ENCODE results near the gene MPRIP.

MPRIP gene

GRCh38 chr17:17164156-17164555 lies 121.9 kb downstream of the MPRIP start:
- Mint-ChIP-seq H3K27me3 (no peaks in the 10 kb centered on the region), H3K4me3 (no peak overlapping the region), H3K9me3 (no peaks in the 10 kb centered on the region), H3K27ac (peak overlapping the region in 1 of 2 donors; percentile 63), H3K36me3 (ENCODE audit: insufficient read depth) (peaks cover 71% of the 10 kb centered on the region), H3K4me1 (ENCODE audit: low read depth in 2 of 2) (peaks cover 4 to 18% of the 10 kb centered on the region in 2 donors)
- DNase-seq (no peak), ATAC-seq (replicated peaks) (no peak)

- Mint-ChIP-seq H3K9me3 (no peaks in the 10 kb centered on the region), H3K36me3 (ENCODE audit: insufficient read depth) (peaks cover 68% of the 10 kb centered on the region), H3K4me3 (no peak overlapping the region), H3K4me1 (ENCODE audit: low read depth in 2 of 2) (peaks cover 4 to 23% of the 10 kb centered on the region in 2 donors), H3K27ac (peak overlapping the region in 1 of 2 donors; percentile 63), H3K27me3 (no peaks in the 10 kb centered on the region)
- DNase-seq (no peak), ATAC-seq (replicated peaks) (no peak)
These were observed 122.4 kb downstream of the MPRIP start for GRCh38 chr17:17164676-17165075.

- DNase-seq = no peak
- Mint-ChIP-seq H3K9me3 (no peaks in the 10 kb centered on the region), H3K27ac (no peak overlapping the region), H3K4me3 (no peak overlapping the region), H3K4me1 (ENCODE audit: low read depth in 2 of 2) (peaks cover 4 to 26% of the 10 kb centered on the region in 2 donors), H3K36me3 (ENCODE audit: insufficient read depth) (peaks cover 61% of the 10 kb centered on the region), H3K27me3 (no peaks in the 10 kb centered on the region)
- no peak for ATAC-seq (replicated peaks)
These were observed 123.5 kb downstream of the MPRIP start for GRCh38 chr17:17165666-17166308.

- Mint-ChIP-seq H3K36me3 (ENCODE audit: insufficient read depth) (peaks cover 59% of the 10 kb centered on the region), H3K27ac (peak overlapping the region in 1 of 2 donors; percentile 5), H3K4me3 (no peak overlapping the region), H3K9me3 (no peaks in the 10 kb centered on the region), H3K27me3 (no peaks in the 10 kb centered on the region), H3K4me1 (ENCODE audit: low read depth in 2 of 2) (peaks cover 4 to 33% of the 10 kb centered on the region in 2 donors)
- ATAC-seq (replicated peaks) (no peak), DNase-seq (no peak)
These were observed 124.2 kb downstream of the MPRIP start for GRCh38 chr17:17166446-17166845.

- Mint-ChIP-seq H3K36me3 (ENCODE audit: insufficient read depth) (peaks cover 59% of the 10 kb centered on the region), H3K27me3 (no peaks in the 10 kb centered on the region), H3K4me3 (no peak overlapping the region), H3K4me1 (ENCODE audit: low read depth in 2 of 2) (peaks cover 5 to 40% of the 10 kb centered on the region in 2 donors), H3K27ac (peak overlapping the region; percentile 42 to 74), H3K9me3 (no peaks in the 10 kb centered on the region)
- ATAC-seq (replicated peaks) = no peak
- DNase-seq = no peak
These were observed 125.1 kb downstream of the MPRIP start for GRCh38 chr17:17167356-17167755.

- H3K4me1 Mint-ChIP-seq (ENCODE audit: low read depth in 2 of 2) = peaks cover 12 to 46% of the 10 kb centered on the region in 2 donors
- H3K9me3 Mint-ChIP-seq = no peaks in the 10 kb centered on the region
- no peaks in the 10 kb centered on the region for H3K27me3 Mint-ChIP-seq
- peaks cover 58% of the 10 kb centered on the region for H3K36me3 Mint-ChIP-seq (ENCODE audit: insufficient read depth)
- H3K4me3 Mint-ChIP-seq = no peak overlapping the region
- ATAC-seq (replicated peaks) (no peak), DNase-seq (no peak)
- H3K27ac Mint-ChIP-seq = peak overlapping the region in 1 of 2 donors; percentile 74
These were observed 125.7 kb downstream of the MPRIP start for GRCh38 chr17:17167986-17168385.

- Mint-ChIP-seq H3K4me1 (ENCODE audit: low read depth in 2 of 2) (peaks cover 12 to 50% of the 10 kb centered on the region in 2 donors), H3K27ac (peak overlapping the region in 1 of 2 donors; percentile 49), H3K4me3 (no peak overlapping the region), H3K27me3 (no peaks in the 10 kb centered on the region), H3K36me3 (ENCODE audit: insufficient read depth) (peaks cover 62% of the 10 kb centered on the region), H3K9me3 (no peaks in the 10 kb centered on the region)
- no peak for ATAC-seq (replicated peaks)
- no peak for DNase-seq
These were observed 126.1 kb downstream of the MPRIP start for GRCh38 chr17:17168401-17168800.

- H3K4me1 Mint-ChIP-seq (ENCODE audit: low read depth in 2 of 2) = peaks cover 12 to 50% of the 10 kb centered on the region in 2 donors
- H3K27ac Mint-ChIP-seq = peak overlapping the region in 1 of 2 donors; percentile 20
- no peak overlapping the region for H3K4me3 Mint-ChIP-seq
- no peaks in the 10 kb centered on the region for H3K27me3 Mint-ChIP-seq
- peaks cover 59% of the 10 kb centered on the region for H3K36me3 Mint-ChIP-seq (ENCODE audit: insufficient read depth)
- ATAC-seq (replicated peaks) (no peak), DNase-seq (no peak)
- no peaks in the 10 kb centered on the region for H3K9me3 Mint-ChIP-seq
These were observed 127.1 kb downstream of the MPRIP start for GRCh38 chr17:17169396-17169795.

GRCh38 chr17:17170346-17170985 lies 128.2 kb downstream of the MPRIP start:
- peaks cover 12 to 50% of the 10 kb centered on the region in 2 donors for H3K4me1 Mint-ChIP-seq (ENCODE audit: low read depth in 2 of 2)
- H3K4me3 Mint-ChIP-seq = no peak overlapping the region
- peaks cover 52% of the 10 kb centered on the region for H3K36me3 Mint-ChIP-seq (ENCODE audit: insufficient read depth)

GRCh38 chr17:17171186-17171585 lies 128.9 kb downstream of the MPRIP start:
- DNase-seq (no peak), ATAC-seq (replicated peaks) (no peak)
- peaks cover 55% of the 10 kb centered on the region for H3K36me3 Mint-ChIP-seq (ENCODE audit: insufficient read depth)
- H3K9me3 Mint-ChIP-seq = no peaks in the 10 kb centered on the region
- H3K27ac Mint-ChIP-seq = peak overlapping the region; percentile 85 to 87
- H3K4me1 Mint-ChIP-seq (ENCODE audit: low read depth in 2 of 2) = peaks cover 12 to 54% of the 10 kb centered on the region in 2 donors
- H3K27me3 Mint-ChIP-seq = no peaks in the 10 kb centered on the region
- peak overlapping the region in 1 of 2 donors; percentile 44 for H3K4me3 Mint-ChIP-seq

More at GRCh38 chr17:17170346-17170985, 128.2 kb downstream of the MPRIP start:
- no peak for ATAC-seq (replicated peaks)
- DNase-seq = no peak
- no peaks in the 10 kb centered on the region for H3K27me3 Mint-ChIP-seq
- peak overlapping the region; percentile 85 to 87 for H3K27ac Mint-ChIP-seq
- H3K9me3 Mint-ChIP-seq = no peaks in the 10 kb centered on the region

GRCh38 chr17:17172001-17172939 lies 130.0 kb downstream of the MPRIP start:
- peaks cover 60% of the 10 kb centered on the region for H3K36me3 Mint-ChIP-seq (ENCODE audit: insufficient read depth)
- ATAC-seq (replicated peaks) (no peak), DNase-seq (no peak)
- peaks cover 9 to 59% of the 10 kb centered on the region in 2 donors for H3K4me1 Mint-ChIP-seq (ENCODE audit: low read depth in 2 of 2)
- no peaks in the 10 kb centered on the region for H3K27me3 Mint-ChIP-seq
- H3K4me3 Mint-ChIP-seq = peak overlapping the region in 1 of 2 donors; percentile 44
- H3K9me3 Mint-ChIP-seq = no peaks in the 10 kb centered on the region
- H3K27ac Mint-ChIP-seq = peak overlapping the region; percentile 54 to 82

- Mint-ChIP-seq H3K4me1 (ENCODE audit: low read depth in 2 of 2) (peaks cover 8 to 61% of the 10 kb centered on the region in 2 donors), H3K4me3 (peak overlapping the region; percentile 35 to 44), H3K27ac (peak overlapping the region; percentile 54 to 82), H3K36me3 (ENCODE audit: insufficient read depth) (peaks cover 68% of the 10 kb centered on the region), H3K9me3 (no peaks in the 10 kb centered on the region), H3K27me3 (no peaks in the 10 kb centered on the region)
- ATAC-seq (replicated peaks) (peak; percentile 60), DNase-seq (no peak)
These were observed 130.7 kb downstream of the MPRIP start for GRCh38 chr17:17172990-17173389.

- Mint-ChIP-seq H3K4me1 (ENCODE audit: low read depth in 2 of 2) (peaks cover 12 to 56% of the 10 kb centered on the region in 2 donors), H3K9me3 (no peaks in the 10 kb centered on the region), H3K27me3 (no peaks in the 10 kb centered on the region), H3K4me3 (no peak overlapping the region), H3K36me3 (ENCODE audit: insufficient read depth) (peaks cover 63% of the 10 kb centered on the region), H3K27ac (peak overlapping the region in 1 of 2 donors; percentile 92)
- no peak for DNase-seq
- ATAC-seq (replicated peaks) = no peak
These were observed 131.7 kb downstream of the MPRIP start for GRCh38 chr17:17173921-17174320.

All from effector memory CD8-positive, alpha-beta T cell (primary cell).